ENCODE measurements around the gene PAX4. TPM values are rescaled to one million over a fixed set of nuclear protein-coding genes. Genes with fewer than 3 reads are reported as not detected.

The PAX4 gene, protein sequence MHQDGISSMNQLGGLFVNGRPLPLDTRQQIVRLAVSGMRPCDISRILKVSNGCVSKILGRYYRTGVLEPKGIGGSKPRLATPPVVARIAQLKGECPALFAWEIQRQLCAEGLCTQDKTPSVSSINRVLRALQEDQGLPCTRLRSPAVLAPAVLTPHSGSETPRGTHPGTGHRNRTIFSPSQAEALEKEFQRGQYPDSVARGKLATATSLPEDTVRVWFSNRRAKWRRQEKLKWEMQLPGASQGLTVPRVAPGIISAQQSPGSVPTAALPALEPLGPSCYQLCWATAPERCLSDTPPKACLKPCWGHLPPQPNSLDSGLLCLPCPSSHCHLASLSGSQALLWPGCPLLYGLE
- not detected in 2 replicates for total RNA-seq

DNA sequence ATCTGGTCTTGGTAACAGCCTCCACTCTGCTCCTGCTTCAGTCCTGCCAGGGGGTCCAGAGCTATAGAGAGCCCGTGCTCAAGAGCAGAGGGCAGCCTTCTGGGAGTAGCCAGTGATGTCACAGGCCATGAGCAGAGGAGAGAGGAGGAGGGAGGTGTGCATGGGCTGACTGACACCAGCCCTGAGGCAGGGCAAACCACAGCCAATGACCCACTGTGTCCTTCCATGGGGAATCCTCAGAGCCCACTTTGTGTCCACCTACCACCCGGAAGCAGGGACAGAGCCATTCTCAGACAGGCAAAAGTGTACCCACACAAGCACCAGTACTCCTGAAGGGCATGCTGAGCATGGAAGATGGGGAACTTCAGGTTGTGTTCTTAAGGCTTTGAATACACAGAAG, at the start of gene PAX4:
PAX4 (minus strand) TSS at position 101 of the 400 bp plus-strand sequence. CDS start 2,214 bp downstream, outside the sequence.

DNA sequence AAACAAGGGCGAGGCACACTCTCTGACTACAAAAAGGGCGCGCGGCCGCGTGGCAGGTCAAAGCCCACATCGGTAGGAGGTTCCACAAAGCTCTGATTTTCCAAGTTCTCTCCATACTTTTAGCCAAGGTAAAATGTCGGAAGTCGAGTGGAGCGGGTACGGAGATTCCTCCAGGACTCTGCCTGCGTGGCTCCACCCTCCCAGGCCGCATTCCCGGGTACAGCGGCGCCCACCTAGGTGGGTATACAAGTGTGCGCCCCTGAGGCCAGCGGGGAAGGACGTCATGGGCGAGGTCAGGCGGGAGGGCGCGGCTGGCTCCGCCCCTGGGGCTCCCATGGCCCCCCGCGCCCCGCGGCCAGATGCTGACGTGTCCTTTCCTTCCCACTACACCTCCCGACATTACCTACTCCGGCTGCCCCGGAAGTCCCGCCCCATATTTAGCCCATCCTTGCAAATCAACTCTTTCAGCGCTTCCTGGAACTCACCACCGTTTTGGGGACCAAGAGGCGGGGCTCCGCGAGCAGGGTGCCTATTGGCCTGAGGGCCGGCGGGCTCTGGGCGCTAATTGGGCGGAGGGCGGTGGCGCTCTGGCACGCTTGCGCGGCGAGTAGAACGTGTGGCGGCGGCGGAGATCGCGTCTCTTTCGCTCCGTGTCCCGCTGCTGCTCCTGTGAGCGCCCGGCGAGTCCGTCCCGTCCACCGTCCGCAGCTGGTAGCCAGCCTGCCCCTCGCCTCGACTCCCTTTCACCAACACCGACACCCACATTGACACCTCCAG, 33.8 kb upstream of the PAX4 start, which contains the start of gene SND1:
SND1 (plus strand) TSS at position 639 of the 777 bp plus-strand sequence. CDS start 180 bp downstream, outside the sequence.

DNA sequence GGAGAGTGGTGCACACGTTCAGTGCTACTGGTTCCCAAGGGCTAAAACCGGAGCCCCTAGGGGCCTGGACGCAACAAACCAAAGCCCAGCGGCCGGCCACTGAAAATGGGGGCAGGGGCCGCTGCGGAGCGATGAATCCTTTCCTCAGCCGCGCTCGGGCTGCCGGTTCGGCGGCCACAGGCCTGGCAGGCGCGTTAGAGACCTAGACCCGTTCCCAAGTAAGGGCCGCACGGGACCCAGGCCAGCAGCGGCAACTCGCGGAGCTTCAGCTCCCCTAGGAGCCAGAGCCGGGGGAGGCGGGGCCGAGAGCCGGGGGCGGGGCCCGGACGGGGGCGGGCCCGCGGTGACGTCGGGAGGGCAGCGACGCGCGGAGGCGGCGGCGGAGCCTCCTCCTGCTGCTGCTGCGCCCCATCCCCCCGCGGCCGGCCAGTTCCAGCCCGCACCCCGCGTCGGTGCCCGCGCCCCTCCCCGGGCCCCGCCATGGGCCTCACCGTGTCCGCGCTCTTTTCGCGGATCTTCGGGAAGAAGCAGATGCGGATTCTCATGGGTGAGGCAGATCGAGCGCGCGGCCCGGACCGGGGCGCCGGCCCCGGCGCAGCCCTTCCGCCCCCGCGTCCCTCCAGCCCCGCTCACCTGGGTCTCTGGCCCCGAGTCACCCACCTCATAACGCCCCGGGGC, 29.8 kb downstream of the PAX4 start, which contains the start of gene ARF5:
ARF5 (plus strand) TSS at position 393 of the 678 bp plus-strand sequence; CDS start at position 481, 88 bp downstream.

DNA sequence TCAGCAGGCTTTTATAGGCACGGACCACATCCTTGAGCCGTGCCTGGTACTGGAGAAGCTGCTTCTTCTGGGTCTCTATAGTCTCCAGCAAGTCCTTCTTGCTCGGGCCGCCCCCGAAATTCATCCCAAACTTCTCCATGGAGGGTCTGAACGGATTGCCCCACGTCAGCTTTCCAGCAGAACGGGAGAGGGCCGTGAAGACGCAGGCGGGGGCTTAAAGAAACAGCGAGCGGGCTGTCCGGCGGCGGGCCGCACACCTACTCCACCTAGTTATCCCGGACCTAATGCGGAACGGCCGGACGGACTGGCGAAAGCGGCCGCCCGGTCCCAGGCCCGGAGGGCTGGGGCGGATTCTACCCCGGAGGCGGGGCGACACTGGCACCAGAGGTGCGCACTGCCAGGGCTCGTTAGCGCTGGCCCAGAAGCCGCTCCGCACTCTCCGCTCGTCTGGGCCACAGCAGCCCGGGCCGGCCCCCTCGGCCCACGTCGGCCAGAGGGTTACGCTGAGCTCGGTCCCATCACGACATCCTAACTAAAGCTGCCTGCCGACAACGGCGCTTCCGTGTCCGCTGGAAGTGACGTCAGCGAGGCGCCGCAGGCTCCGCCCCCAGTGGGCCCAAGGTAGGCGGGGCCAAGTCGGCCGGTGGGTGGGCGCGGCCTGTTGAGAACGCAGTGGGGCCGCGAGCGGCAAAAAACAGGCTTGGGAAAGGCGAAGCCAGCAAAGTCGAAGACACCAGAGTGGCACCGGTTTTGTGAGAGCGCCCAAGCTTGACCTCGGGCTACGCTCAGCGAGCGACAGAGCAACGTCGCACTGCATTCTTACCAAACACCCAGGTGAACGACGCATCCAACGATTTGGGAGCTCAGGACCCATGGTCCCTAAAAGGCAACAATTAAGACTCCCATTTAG, 32.6 kb downstream of the PAX4 start, which contains the start of gene GCC1:
GCC1 (minus strand) TSS at position 553 of the 910 bp plus-strand sequence; CDS start at position 139, 414 bp downstream.

Other genes with a start within 250 kb of the PAX4 start
- gene ZNF800, start 225.4 kb downstream of the PAX4 start, total RNA-seq = 8.5 and 9.4 TPM in 2 replicates
- gene GCC1, start 32.5 kb downstream of the PAX4 start, total RNA-seq = 14.4 and 15.1 TPM in 2 replicates
- gene ARF5, start 29.7 kb downstream of the PAX4 start, total RNA-seq = 222 and 239 TPM in 2 replicates
- gene FSCN3, start 24.4 kb downstream of the PAX4 start, total RNA-seq = 0.34 and 1.8 TPM in 2 replicates
- gene SND1, start 34.1 kb upstream of the PAX4 start, total RNA-seq = 158 and 173 TPM in 2 replicates